ENCODE data around the gene AP1S1. TPM values are rescaled to one million over a fixed set of nuclear protein-coding genes. Genes with fewer than 3 reads are reported as not detected.

AP1S1 gene
- total and polyA plus RNA-seq, 2 of the 13 experiments (the other 11 are each of a cell fraction or from before 2014, with no cell fraction given): 57.5 to 68.1 TPM

DNA sequence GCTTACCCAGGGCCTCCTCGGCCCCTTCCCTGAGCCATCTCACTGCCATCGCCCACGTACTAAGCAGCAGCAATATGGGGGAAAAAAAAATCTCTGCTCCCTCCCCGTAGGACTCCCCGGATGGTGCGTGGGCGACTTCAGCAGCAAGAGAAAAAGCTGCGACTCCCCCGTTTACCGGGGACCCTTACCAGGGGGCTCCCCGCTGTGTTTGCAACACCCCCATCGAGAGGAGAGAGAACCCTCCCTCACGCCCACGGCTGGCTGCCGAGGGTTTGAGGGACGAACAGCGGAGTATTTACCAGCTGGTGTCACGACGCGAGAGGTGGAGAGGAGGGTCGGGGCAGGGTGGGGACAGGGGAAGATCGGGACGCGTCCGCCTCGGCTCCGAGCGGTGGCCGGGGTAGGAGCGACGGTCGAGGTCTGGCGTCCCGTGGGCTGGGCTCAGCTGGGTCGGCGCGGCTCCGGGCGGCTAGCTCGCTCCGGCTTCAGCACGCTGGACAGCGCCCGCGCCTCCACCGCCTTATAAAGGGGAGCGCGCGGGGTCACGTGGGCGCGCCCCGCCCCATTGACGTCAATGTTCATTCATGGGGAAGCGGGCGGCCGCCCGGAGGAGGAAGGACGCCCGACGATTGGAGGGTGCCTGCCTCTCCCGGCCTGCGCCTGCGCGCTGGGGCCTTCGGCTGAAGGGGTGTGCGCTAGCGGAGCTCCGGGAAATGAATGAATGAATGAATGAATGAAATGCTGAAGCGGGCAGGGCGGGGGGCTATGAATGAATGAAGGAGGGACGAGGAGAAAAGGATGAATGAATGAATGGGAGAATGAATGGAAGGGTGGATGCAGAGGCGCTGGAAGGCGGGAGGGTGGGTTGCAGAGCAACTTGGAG is 11.0 kb downstream of the AP1S1 start, which contains the start of gene VGF (continued):
- TF ChIP-seq, protein P1, sequence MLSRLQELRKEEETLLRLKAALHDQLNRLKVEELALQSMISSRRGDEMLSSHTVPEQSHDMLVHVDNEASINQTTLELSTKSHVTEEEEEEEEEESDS (CRISPR knock-in tag; IDR thresholded peaks at IDR 0.05; ENCODE audit: borderline replicate concordance): peak; percentile 92; the same call in 1 of the 2 replicates
- TF ChIP-seq ELF3 (CRISPR knock-in tag; IDR thresholded peaks at IDR 0.05): peak; percentile 95
- TF ChIP-seq ZNF253 (CRISPR knock-in tag; IDR thresholded peaks at IDR 0.05; ENCODE audit: borderline replicate concordance): peak; percentile 90; the same call in 1 of the 2 replicates
- TF ChIP-seq, protein P2, sequence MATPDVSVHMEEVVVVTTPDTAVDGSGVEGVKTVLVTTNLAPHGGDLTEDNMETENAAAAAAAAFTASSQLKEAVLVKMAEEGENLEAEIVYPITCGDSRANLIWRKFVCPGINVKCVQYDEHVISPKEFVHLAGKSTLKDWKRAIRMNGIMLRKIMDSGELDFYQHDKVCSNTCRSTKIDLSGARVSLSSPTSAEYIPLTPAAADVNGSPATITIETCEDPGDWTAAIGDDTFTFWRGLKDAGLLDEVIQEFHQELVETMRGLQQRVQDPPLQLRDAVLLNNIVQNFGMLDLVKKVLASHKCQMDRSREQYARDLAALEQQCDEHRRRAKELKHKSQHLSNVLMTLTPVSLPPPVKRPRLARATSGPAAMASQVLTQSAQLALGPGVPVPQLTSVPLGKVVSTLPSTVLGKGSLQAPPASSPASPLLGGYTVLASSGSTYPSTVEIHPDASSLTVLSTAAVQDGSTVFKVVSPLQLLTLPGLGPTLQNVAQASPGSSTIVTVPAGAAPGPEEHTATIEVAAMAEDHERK (CRISPR knock-in tag; IDR thresholded peaks at IDR 0.05; ENCODE audit: low read depth): peak; percentile 46; the same call in 1 of the 2 replicates
- peak in 1 of 2 experiments; percentile 100; a peak in 2 of 4 replicates for TF ChIP-seq KLF16 (CRISPR knock-in tag; IDR thresholded peaks at IDR 0.05)
- TF ChIP-seq TAF1 (CRISPR knock-in tag; IDR thresholded peaks at IDR 0.05): peak; percentile 48
- TF ChIP-seq, protein P3, sequence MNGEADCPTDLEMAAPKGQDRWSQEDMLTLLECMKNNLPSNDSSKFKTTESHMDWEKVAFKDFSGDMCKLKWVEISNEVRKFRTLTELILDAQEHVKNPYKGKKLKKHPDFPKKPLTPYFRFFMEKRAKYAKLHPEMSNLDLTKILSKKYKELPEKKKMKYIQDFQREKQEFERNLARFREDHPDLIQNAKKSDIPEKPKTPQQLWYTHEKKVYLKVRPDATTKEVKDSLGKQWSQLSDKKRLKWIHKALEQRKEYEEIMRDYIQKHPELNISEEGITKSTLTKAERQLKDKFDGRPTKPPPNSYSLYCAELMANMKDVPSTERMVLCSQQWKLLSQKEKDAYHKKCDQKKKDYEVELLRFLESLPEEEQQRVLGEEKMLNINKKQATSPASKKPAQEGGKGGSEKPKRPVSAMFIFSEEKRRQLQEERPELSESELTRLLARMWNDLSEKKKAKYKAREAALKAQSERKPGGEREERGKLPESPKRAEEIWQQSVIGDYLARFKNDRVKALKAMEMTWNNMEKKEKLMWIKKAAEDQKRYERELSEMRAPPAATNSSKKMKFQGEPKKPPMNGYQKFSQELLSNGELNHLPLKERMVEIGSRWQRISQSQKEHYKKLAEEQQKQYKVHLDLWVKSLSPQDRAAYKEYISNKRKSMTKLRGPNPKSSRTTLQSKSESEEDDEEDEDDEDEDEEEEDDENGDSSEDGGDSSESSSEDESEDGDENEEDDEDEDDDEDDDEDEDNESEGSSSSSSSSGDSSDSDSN (CRISPR knock-in tag; IDR thresholded peaks at IDR 0.05): peak; percentile 67; the same call in 1 of the 2 replicates
- TF ChIP-seq, protein P4, sequence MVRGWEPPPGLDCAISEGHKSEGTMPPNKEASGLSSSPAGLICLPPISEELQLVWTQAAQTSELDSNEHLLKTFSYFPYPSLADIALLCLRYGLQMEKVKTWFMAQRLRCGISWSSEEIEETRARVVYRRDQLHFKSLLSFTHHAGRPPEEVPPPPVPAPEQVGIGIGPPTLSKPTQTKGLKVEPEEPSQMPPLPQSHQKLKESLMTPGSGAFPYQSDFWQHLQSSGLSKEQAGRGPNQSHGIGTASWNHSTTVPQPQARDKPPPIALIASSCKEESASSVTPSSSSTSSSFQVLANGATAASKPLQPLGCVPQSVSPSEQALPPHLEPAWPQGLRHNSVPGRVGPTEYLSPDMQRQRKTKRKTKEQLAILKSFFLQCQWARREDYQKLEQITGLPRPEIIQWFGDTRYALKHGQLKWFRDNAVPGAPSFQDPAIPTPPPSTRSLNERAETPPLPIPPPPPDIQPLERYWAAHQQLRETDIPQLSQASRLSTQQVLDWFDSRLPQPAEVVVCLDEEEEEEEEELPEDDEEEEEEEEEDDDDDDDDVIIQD (CRISPR knock-in tag; IDR thresholded peaks at IDR 0.05; ENCODE audit: low read depth): peak; percentile 74; the same call in 1 of the 2 replicates
- no peak for TF ChIP-seq ATM (IDR thresholded peaks at IDR 0.05; ENCODE audit: borderline replicate concordance)
- TF ChIP-seq CBFB (CRISPR knock-in tag; IDR thresholded peaks at IDR 0.05): peak; percentile 87
- peak; percentile 78 for TF ChIP-seq TARDBP (CRISPR knock-in tag; IDR thresholded peaks at IDR 0.05)
- peak; percentile 93 for TF ChIP-seq ZNF816 (CRISPR knock-in tag; IDR thresholded peaks at IDR 0.05; ENCODE audit: borderline replicate concordance)
- peak; percentile 83 for TF ChIP-seq SRF (IDR thresholded peaks at IDR 0.05; ENCODE audit: low read depth, low read length)
- TF ChIP-seq ZNF878 (CRISPR knock-in tag; IDR thresholded peaks at IDR 0.05): peak; percentile 98
- peak; percentile 50 for TF ChIP-seq ATF1 (CRISPR knock-in tag; IDR thresholded peaks at IDR 0.05)
- peak; percentile 99 for TF ChIP-seq ZNF790 (CRISPR knock-in tag; IDR thresholded peaks at IDR 0.05; ENCODE audit: borderline replicate concordance)
- peak; percentile 86; the same call in 1 of the 2 replicates for TF ChIP-seq ZNF20 (CRISPR knock-in tag; IDR thresholded peaks at IDR 0.05)
- TF ChIP-seq ZNF883 (CRISPR knock-in tag; IDR thresholded peaks at IDR 0.05; ENCODE audit: not compliant biosample characterization): peak; percentile 99

Measured in HepG2 (cell line).